Loucy (cell line): ENCODE results near the gene MYL3.
A peak's percentile ranks its signal among the peaks of the same experiment; 100 is the strongest.

ENCODE experiments used
- H2AFZ ChIP-seq: fragments of 200-600 bp; sonication (generic); 2 replicates; pipeline ENCODE4 v1.6.0; 2016; ENCODE audit warnings: antibody characterized with exemption, mild to moderate bottlenecking, low read length, moderate library complexity
- H3F3A ChIP-seq: fragments of 200-600 bp; 2 replicates; pipeline ENCODE4 v1.6.0; 2016; ENCODE audit warnings: antibody characterized with exemption, low read depth, mild to moderate bottlenecking
- H3K27me3 ChIP-seq: fragments of 200-600 bp; sonication (generic); 2 replicates; pipeline ENCODE4 v1.6.1; 2014; ENCODE audit warnings: low read length, mild to moderate bottlenecking; ENCODE audit not compliant: insufficient read depth, poor library complexity, severe bottlenecking
- H3K36me3 ChIP-seq: fragments of 200-600 bp; sonication (generic); 2 replicates; pipeline ENCODE4 v1.6.1; 2016; ENCODE audit warnings: low read length; ENCODE audit not compliant: insufficient read depth
- H3K4me1 ChIP-seq: fragments of 200-600 bp; sonication (generic); 2 replicates; pipeline ENCODE4 v1.5.1; 2014; ENCODE audit warnings: low read length, mild to moderate bottlenecking; ENCODE audit not compliant: insufficient read depth, poor library complexity, severe bottlenecking
- H3K4me2 ChIP-seq: fragments of 200-600 bp; sonication (generic); 2 replicates; pipeline ENCODE4 v1.6.0; 2014; ENCODE audit warnings: antibody characterized with exemption, low read length, low read depth, mild to moderate bottlenecking; ENCODE audit not compliant: poor library complexity, severe bottlenecking
- H3K4me3 ChIP-seq: fragments of 200-600 bp; sonication (generic); 2 replicates; pipeline ENCODE4 v1.5.1; 2014; ENCODE audit warnings: low read length, mild to moderate bottlenecking, mixed read lengths; ENCODE audit not compliant: poor library complexity, severe bottlenecking
- H3K79me2 ChIP-seq: fragments of 200-600 bp; sonication (generic); 2 replicates; pipeline ENCODE4 v1.6.1; 2014; ENCODE audit warnings: low read length; ENCODE audit not compliant: insufficient read depth
- H3K9ac ChIP-seq: fragments of 200-600 bp; sonication (generic); 2 replicates; pipeline ENCODE4 v1.6.0; 2014; ENCODE audit warnings: mild to moderate bottlenecking, low read depth, low read length, moderate library complexity; ENCODE audit not compliant: poor library complexity, severe bottlenecking
- H3K9me2 ChIP-seq: fragments of 200-600 bp; sonication (generic); replicated peaks from 2 replicates; pipeline ENCODE4 v1.6.1; 2016; ENCODE audit warnings: low read depth, low read length, mixed read lengths
- H3K9me3 ChIP-seq: fragments of 200-600 bp; sonication (generic); 2 replicates; pipeline ENCODE4 v1.6.1; 2014; ENCODE audit warnings: mild to moderate bottlenecking, antibody characterized with exemption, low read length, low read depth; ENCODE audit not compliant: insufficient read depth
- H4K20me1 ChIP-seq: fragments of 200-600 bp; sonication (generic); 2 replicates; pipeline ENCODE4 v1.6.0; 2014; ENCODE audit warnings: antibody characterized with exemption, low read length, mild to moderate bottlenecking; ENCODE audit not compliant: insufficient read depth, poor library complexity, severe bottlenecking
- EZH2phosphoT487 ChIP-seq: fragments of 200-600 bp; IDR thresholded peaks from 2 replicates; pipeline ENCODE4 v1.6.1; 2018; ENCODE audit warnings: antibody characterized with exemption, mild to moderate bottlenecking, moderate library complexity, borderline replicate concordance
- TF ChIP-seq, protein P1 (sequence below): fragments of 200-600 bp; sonication (generic); conservative IDR thresholded peaks from 2 replicates; pipeline ENCODE4 v1.5.1; 2014; ENCODE audit warnings: mild to moderate bottlenecking, antibody characterized with exemption, low read length

Gene MYL3

DNA sequence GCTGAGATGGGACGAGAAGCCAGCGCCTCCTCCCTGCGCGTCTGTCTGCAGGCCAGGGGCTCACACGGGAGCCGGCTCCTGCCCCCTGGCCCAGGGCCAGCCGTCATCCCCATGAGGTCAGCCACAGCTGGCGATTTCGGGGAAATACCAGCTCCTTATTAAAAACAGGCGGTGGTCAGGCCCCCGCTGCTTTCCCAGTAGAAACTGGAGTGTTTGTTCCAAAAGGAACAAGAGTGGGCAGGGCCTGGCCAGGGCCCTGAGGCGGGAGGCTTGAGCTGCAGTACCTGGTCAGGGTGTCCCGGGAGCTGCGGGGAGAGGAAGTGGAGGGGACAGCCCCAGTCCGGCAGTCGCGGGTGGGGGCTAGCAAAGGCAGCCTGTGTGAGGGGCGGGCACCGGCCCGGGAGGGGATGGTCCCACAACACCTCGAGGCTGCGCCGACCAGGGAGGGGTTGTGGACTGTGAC lies 17.8 kb downstream of the MYL3 start:
- H2AFZ ChIP-seq: peak overlapping the region; percentile 98
- no peaks in the 10 kb centered on the region for H3F3A ChIP-seq
- H3K4me2 ChIP-seq: peak overlapping the region; percentile 80
- H3K27me3 ChIP-seq: no peaks in the 10 kb centered on the region
- peaks cover 2% of the 10 kb centered on the region; the same call in 1 of the 2 replicates for H3K9me3 ChIP-seq
- H3K4me3 ChIP-seq: peak overlapping the region; percentile 81
- H3K79me2 ChIP-seq: no peaks in the 10 kb centered on the region
- H3K9ac ChIP-seq: peak overlapping the region; percentile 85
- peaks cover 7% of the 10 kb centered on the region for H3K4me1 ChIP-seq
- H3K36me3 ChIP-seq: no peaks in the 10 kb centered on the region
- TF ChIP-seq EZH2phosphoT487: no peak
- H4K20me1 ChIP-seq: no peaks in the 10 kb centered on the region
- no peaks in the 10 kb centered on the region for H3K9me2 ChIP-seq

DNA sequence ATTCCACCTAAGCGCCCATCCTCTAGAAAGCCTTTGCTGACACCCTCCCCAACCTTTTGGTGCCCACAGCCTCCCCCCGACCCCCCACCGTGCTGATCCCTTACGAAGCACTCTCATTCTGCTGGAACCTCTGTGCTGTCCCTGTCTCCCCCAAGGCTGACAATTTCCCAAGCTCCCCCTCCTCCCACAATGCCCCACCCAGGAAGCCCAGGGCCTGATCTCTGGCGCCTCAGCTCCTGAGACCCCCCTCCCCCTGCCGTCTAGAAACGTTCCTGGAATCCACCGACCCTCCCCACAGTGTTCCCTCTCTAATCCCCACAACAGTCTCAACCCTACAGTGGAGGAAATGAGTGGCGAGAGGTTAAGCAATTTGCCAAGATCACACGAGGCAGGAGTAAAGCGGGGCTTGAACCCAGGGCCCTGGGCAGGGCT lies 18.3 kb downstream of the MYL3 start:
- peaks cover 7% of the 10 kb centered on the region for H3K4me1 ChIP-seq
- peak overlapping the region; percentile 80 for H3K4me2 ChIP-seq
- peaks cover 2% of the 10 kb centered on the region; the same call in 1 of the 2 replicates for H3K9me3 ChIP-seq
- no peaks in the 10 kb centered on the region for H3K79me2 ChIP-seq
- TF ChIP-seq EZH2phosphoT487: no peak
- TF ChIP-seq, protein P1, sequence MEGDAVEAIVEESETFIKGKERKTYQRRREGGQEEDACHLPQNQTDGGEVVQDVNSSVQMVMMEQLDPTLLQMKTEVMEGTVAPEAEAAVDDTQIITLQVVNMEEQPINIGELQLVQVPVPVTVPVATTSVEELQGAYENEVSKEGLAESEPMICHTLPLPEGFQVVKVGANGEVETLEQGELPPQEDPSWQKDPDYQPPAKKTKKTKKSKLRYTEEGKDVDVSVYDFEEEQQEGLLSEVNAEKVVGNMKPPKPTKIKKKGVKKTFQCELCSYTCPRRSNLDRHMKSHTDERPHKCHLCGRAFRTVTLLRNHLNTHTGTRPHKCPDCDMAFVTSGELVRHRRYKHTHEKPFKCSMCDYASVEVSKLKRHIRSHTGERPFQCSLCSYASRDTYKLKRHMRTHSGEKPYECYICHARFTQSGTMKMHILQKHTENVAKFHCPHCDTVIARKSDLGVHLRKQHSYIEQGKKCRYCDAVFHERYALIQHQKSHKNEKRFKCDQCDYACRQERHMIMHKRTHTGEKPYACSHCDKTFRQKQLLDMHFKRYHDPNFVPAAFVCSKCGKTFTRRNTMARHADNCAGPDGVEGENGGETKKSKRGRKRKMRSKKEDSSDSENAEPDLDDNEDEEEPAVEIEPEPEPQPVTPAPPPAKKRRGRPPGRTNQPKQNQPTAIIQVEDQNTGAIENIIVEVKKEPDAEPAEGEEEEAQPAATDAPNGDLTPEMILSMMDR: no peak
- peak overlapping the region; percentile 81 for H3K4me3 ChIP-seq
- no peaks in the 10 kb centered on the region for H3K36me3 ChIP-seq
- H3K27me3 ChIP-seq: no peaks in the 10 kb centered on the region
- H3K9ac ChIP-seq: peak overlapping the region; percentile 85
- H3K9me2 ChIP-seq: no peaks in the 10 kb centered on the region
- H4K20me1 ChIP-seq: no peaks in the 10 kb centered on the region
- H2AFZ ChIP-seq: peak overlapping the region; percentile 98
- no peaks in the 10 kb centered on the region for H3F3A ChIP-seq

DNA sequence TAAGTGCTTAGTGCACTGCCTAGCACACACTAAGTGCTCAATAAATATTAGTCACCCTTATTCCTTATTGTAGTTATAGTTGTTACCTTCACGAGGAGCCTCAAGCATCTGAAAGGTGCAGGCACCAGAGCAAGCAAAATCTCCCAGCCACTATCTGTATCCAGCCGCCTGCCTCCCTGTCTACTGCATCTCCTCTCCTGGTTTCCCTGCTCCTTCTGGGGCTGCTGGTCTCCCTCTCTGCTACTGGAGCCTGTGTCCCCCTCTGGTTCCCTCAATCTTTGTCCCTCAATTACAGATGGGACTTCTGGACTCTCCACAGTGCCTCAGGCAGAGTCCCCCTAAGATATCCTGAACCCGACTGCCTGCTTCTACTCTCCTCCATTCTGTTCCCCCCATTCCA lies 18.8 kb downstream of the MYL3 start:
- no peaks in the 10 kb centered on the region for H3F3A ChIP-seq
- H3K79me2 ChIP-seq: no peaks in the 10 kb centered on the region
- H3K4me3 ChIP-seq: no peak overlapping the region
- peak overlapping the region; percentile 80 for H3K4me2 ChIP-seq
- H4K20me1 ChIP-seq: no peaks in the 10 kb centered on the region
- no peaks in the 10 kb centered on the region for H3K27me3 ChIP-seq
- no peaks in the 10 kb centered on the region for H3K9me2 ChIP-seq
- TF ChIP-seq, protein P1: no peak
- TF ChIP-seq EZH2phosphoT487: no peak
- peak overlapping the region; percentile 85 for H3K9ac ChIP-seq
- peaks cover 7% of the 10 kb centered on the region for H3K4me1 ChIP-seq
- no peaks in the 10 kb centered on the region for H3K36me3 ChIP-seq
- H3K9me3 ChIP-seq: peaks cover 2% of the 10 kb centered on the region; the same call in 1 of the 2 replicates
- H2AFZ ChIP-seq: no peak overlapping the region

DNA sequence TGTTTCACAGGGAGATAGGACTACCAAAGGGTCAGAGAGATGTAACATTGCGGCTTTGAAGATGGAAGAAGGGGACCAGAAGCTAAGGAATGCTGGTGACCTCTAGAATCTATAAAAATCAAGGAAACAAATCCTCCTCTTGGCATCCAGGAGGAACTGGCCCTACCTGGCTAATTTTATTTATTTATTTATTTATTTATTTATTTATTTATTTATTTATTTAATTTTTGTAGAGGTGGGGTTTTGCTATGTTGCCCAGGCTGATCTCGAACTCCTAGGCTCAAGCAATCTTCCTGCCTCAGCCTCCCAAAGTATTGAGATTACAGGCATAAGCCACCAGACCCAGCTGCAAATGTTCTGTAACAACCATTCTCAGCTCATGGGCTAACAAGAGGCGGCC lies 19.7 kb downstream of the MYL3 start:
- Histone ChIP-seq H3K36me3 (no peaks in the 10 kb centered on the region), H3K79me2 (no peaks in the 10 kb centered on the region), H3F3A (no peaks in the 10 kb centered on the region), H3K9ac (no peak overlapping the region), H3K9me2 (no peaks in the 10 kb centered on the region), H2AFZ (no peak overlapping the region), H3K9me3 (peaks cover 6% of the 10 kb centered on the region), H3K4me3 (no peak overlapping the region), H3K4me1 (peaks cover 7% of the 10 kb centered on the region), H3K4me2 (no peak overlapping the region), H3K27me3 (no peaks in the 10 kb centered on the region), H4K20me1 (no peaks in the 10 kb centered on the region)
- TF ChIP-seq, protein P1: no peak
- no peak for TF ChIP-seq EZH2phosphoT487
